ENCODE measurements around the gene CHRM2.

The CHRM2 gene

DNA sequence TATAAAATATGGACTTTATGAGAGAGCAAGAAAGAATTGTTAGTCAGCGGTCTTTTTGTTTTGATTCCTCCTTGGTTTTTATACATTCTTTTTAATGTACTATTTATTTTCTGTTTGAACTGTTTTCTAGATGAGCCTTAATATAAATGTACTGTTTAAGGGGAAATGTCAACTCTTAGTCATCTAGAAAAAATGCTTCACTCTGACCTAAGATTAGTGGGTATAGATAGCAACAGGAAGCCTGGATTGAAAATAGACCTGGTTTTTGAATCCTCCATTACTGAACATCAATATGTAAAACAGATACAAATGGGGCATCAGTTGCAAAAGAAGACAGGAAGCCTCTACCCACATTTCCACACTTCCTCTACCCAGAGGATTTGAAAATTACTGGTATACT, 87.8 kb downstream of the CHRM2 start:
- DNase-seq (ENCODE audit: extremely low read depth in 1 of 2, low read depth in 1 of 2): no peak

DNA sequence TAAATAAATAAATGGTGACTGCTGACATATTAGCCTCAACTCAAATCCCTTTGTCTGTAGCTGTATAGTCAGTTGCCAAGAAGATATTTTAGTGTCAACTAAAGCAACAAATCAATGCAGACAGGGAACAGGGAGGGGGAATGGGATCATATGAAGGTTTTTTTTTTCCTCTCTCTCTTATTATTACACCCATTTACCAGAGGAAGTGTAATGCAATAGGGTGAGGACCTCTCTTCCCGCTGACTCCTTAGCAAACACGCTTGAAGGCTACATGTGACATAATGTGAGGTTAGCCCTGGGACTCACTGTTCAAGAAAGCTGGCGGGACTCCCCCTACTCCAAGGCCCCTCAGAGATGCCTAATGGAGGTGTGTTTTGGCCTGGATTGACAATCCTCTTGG, 88.2 kb downstream of the CHRM2 start:
- no peak for DNase-seq (ENCODE audit: extremely low read depth in 1 of 2, low read depth in 1 of 2)

DNA sequence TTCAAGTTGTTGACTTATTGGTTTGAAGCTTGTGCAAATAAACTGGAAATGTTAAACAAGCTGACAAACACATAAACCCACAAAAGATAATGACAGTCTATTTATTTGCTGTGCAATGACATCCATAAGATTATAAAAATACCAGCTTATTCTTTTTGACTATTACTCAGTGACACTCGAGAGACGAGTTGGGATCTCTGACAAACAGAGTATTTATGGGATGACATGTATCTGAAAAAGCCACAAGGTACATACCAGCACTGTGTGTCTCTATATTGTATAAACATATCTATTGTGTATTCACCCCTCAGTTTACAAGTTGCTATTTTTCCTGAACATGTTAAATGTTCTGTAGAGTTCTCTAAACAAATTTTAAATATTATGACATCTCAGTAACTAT, 88.9 kb downstream of the CHRM2 start:
- no peak for DNase-seq (ENCODE audit: extremely low read depth in 1 of 2, low read depth in 1 of 2)

DNA sequence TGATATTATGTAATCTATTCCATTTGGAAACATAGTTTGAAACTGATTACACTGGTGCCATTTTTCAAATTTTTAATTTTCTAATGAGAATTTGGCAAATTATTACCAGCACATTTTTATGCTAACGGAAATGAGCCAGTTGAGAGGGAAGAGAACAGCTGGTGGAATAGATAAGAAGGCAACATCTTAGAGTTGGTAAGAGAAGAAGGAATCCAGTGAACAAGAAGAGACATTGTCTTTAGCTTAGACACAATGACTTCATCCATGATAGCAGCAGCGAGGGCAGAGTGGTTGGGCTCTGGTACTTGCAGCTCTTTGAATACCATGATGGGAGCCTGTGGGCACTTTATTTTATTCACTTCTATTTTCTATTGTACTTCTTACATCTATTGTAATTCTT, 89.6 kb downstream of the CHRM2 start:
- DNase-seq (ENCODE audit: extremely low read depth in 1 of 2, low read depth in 1 of 2): no peak

DNA sequence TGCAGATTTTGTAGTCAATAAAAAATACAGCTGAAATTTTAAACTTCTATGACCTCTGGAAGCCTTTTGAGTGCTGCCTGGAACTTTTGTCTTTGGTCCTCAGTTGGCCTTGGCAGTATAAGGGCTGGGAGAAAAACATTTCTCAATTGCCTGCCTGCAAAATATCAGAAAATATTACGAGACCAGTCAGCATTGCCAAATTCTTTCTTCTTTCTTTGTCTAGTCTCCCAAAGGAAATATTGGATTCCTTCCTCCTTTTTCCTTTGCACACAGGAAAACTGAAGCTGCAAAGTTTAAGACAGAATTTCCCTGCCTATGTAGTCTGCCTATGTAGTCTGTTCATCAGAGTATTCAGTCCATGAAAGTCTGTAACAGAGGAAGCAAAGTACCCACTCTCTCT, 95.9 kb downstream of the CHRM2 start:
- no peak for DNase-seq (ENCODE audit: extremely low read depth in 1 of 2, low read depth in 1 of 2)

DNA sequence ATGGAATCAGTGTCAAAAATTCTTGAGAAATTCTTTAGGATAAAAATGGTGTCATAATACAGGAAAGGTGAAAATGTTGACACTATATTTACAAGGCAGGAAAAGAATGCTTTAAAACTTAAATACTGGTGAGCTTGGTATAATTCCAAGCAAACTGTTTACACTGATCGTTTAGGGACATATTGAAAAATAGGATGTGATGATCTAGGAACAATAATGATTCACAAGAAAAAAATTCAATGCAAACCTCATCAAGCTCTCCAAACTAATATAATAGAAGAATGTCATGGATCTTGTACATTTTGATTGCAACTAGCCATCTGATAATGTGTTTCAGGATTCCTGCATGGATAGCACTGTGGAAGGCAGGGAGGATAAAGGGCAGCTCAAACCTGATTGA, 98.4 kb downstream of the CHRM2 start:
- no peak for DNase-seq (ENCODE audit: extremely low read depth in 1 of 2, low read depth in 1 of 2)

DNA sequence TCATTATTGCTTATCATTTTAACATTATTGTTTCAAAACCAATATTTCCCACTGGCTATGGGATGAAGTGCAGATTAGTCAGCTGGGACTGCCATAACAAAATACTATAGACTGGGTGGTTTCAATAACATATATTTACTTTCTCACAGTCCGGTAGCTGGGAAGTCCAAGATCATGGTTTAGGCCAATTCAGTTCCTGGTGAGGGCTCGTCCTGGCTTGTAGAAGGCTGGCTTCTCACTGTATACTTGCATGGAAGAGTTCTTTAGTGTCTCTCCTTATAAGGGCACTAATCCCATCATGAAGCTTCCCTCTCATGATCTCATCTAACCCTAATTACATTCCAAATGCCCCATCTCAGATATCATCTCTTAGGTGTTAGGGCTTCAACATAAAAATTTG, 101.3 kb downstream of the CHRM2 start:
- DNase-seq (ENCODE audit: extremely low read depth in 1 of 2, low read depth in 1 of 2): no peak

DNA sequence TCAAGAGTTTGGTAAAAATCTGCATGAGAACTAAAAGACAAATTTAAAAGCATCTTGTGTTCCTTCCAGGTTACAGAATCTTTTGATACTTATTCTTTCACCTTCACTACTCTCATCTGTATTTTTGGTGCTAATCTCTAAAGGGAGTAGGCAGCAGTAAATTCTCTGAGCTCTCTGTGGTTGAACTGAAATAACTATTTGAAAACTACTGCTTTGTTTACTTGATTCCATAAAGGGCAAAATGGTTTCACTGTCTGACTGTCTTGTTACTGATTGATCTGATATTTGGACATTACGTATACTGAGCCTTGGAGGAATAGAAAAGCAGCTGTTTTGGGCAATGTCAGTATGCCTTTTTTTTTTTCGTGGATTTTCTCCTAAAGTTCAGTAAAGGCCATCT, 103.3 kb downstream of the CHRM2 start:
- no peak for DNase-seq (ENCODE audit: extremely low read depth in 1 of 2, low read depth in 1 of 2)

DNA sequence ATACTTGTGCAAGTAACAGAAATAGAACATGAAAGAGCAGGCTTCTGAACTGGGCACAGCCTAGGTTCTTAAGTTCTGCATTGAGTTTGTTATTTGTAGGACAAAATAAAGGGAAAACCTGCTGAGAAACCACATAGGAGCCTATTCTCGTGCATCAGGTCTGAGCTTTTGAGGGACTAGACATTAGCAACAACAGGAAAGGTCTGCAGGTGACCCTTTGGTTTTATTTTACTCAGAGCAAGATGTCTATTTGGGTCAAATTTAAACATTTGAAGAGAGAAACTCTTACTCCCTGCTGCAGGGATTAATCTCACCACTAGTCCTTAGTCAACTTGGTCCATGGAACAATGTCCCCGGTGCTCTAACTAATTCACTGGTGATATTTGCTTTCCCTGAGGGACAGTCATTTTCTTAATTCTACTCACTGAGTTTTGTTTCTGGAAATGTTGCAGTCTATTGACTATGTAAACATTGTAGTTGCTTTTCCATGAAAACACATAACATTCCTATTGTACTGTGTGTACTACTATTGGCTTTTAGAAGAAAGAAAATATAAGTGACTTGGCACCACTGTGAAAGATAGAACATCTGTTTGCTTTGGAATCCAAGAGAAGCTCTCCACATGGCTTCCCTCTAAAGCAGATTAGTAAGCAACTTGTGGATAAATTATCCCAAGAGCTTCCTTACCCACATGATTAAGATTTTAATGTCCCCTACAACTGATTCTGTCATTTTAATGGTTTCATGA, 108.2 kb downstream of the CHRM2 start:
- DNase-seq (ENCODE audit: extremely low read depth in 1 of 2, low read depth in 1 of 2): no peak

DNA sequence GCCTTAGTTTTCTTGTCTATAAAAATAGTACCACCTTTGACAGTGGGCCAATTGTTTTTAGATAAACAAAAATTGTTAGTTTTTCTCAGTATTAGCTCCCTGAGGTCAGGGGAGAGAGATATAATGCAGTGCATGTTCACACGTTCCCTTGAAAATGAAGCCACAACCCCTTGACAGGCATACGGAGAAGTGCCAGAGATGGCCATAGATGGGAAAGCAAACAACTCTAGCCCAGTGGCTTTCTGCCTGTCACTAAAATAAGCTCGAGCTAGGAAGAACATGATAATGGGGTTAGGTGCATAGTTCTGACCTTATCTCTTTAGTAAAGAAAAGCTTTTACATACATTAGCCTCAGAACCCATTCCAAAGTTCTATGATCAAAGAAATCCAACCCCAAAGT, 124.9 kb downstream of the CHRM2 start:
- DNase-seq (ENCODE audit: extremely low read depth in 1 of 2, low read depth in 1 of 2): no peak

DNA sequence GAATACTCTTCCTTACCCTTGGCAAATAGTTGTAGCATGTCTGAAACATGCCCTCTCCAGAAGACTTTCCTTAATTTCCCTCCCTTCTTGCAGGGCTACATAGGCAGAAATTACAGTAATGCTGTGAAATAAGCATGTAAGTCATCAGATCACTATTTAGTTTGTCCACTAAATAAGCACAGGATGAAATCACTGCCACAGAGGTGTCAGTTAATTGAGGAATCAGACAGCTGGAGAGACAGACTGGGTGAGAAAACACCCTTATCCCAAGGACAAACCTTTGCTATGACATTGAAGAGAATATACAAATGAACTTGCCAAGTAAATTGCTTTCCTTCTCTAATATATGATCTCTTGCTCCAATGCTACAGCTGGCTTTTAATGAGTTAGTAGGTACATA, 129.3 kb downstream of the CHRM2 start:
- no peak for DNase-seq (ENCODE audit: extremely low read depth in 1 of 2, low read depth in 1 of 2)

DNA sequence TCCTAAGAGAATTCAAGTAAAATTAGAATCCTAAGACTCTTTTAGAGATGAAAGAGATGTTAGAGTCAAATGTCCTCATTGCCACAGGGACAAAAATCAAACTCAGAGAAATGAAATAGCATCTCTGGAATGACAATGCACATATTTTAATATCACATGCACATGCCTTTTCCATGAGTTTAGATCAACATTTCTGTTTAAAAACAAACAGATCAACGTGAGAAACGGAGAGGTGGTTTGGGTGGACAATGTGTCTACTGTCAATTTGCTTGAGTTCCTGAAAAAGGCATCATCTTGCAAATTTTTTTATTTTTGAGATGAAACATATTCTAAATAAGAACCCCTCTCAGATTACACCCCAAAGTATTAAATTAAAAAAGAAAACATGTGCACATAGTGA, 130.0 kb downstream of the CHRM2 start:
- no peak for DNase-seq (ENCODE audit: extremely low read depth in 1 of 2, low read depth in 1 of 2)

DNA sequence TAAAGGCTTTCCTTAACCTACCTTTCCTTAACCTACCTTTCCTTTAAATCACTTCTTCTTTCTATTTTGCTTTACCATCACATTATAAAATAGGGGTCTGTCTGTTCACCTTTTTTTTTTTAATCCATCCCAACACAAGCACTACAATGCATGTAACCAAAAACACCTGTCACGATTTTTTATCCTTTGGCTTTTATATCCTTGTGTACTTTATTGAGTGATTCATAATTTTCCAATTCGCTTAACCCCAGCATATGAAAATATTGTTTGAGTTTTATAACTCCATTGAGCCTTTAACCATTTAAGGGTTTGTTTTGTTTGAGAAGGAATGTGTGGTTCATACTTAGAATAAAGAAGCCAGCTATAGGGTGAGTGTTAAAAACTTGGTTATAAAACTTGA, 132.2 kb downstream of the CHRM2 start:
- DNase-seq (ENCODE audit: extremely low read depth in 1 of 2, low read depth in 1 of 2): no peak

DNA sequence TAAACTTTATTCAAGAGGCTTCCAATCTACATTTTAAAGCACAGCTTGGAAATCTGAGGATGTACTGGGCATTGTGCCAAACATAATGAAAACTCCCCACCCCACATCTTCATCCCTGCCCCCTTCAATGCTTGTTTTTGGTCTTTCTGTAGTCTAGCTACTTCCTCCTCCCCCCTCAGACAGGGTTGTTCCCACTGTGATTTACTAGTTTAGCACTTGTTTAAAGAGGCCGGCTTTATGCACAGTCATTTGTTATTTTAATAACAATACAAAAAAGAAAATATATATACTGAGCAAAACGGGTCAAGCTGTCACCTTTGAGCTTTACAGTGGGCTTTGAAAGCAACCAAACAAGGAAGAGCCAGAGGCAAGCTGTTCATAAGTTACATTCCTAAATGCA, 132.6 kb downstream of the CHRM2 start:
- DNase-seq (ENCODE audit: extremely low read depth in 1 of 2, low read depth in 1 of 2): no peak

DNA sequence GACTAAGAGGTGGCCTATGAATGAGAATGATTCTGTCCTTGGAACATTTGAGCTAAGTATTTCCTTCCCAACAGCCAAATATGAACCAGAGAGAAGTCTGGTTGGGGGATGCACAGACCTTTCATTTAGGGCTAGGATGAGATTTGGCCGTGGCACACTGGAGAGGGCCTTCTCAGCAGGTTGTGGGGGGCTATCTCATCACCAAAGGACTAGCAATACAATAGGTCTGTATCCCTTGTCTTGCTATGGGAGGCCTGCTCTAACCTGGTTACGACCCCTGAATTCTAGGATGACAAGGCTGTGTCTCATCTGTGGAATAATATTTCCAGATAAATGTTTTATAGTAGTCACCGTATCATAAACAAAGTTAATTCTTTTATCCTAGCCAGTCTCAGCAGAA, 133.0 kb downstream of the CHRM2 start:
- no peak for DNase-seq (ENCODE audit: extremely low read depth in 1 of 2, low read depth in 1 of 2)

DNA sequence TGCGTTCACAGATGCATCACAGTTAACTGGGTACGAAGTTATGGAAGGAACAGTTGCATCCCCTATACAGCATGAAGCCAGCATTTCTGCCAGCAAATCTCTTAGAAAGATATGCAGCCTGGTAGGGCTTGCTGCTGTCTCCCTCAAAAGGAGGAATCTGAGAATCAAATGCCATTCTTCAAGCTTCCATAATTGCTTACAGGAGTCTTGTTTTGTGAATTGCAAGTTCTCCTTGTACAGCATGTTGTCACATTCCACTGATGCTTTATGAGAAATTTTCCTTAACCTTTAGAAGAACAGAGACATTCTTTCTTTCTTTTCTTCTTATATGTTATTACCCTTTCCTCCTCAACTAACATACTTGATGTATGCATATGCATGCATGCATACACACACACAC, 134.6 kb downstream of the CHRM2 start:
- DNase-seq (ENCODE audit: extremely low read depth in 1 of 2, low read depth in 1 of 2): no peak

DNA sequence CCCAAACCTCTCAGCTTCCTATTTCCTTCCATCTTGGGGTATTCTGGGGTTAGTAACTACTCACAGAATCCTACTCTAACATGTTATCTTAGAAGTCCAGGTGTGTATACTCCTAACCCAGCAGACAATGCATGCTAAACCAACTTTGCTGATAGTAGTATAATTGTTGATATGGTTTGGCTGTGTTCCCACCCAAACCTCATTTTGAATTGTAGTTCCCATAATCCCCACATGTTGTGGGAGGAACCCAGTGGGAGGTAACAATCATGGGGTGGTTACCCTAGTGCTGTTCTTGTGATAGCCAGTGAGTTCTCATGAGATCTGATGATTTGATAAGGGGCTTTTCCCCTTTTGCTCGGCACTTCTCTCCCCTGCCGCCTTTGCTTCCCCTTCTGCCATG, 135.1 kb downstream of the CHRM2 start:
- no peak for DNase-seq (ENCODE audit: extremely low read depth in 1 of 2, low read depth in 1 of 2)

DNA sequence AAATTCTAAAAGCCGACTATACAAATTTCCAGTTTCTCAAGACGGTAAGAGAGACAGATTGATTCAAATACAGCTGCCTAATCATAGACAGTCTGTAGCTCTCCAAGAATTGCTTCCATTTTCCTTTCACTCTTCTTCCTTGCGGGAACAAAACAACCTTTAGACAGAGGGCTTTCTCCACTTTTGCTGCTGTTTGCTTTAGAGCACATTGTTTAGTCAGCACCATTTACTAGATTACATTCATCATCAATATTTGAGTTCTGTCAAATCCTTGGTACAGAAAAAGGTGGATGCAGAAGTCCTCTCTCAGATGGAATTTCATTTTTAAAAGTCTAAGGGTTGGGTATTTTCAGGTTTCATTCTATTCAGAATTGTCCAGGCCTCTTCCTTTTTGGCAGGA, 137.4 kb downstream of the CHRM2 start:
- DNase-seq (ENCODE audit: extremely low read depth in 1 of 2, low read depth in 1 of 2): no peak

DNA sequence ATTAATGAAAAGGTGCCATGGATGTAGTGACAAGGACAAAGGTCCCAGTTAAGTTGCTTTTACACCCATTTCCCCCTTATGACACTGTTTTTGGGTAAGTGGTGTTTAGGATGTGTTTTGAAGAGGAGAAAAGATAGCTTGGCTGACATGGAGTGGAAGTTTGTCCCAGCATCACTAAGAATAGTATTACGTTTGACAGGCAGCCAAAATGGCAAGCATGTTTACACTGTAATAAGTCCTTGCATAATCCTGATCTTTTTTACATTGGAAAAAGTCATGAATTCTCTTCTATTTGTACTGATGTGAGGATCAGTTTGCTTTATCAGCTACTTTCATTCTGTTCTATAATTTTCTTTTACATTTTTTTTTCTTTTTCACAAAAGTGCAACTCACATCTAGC, 137.8 kb downstream of the CHRM2 start:
- DNase-seq (ENCODE audit: extremely low read depth in 1 of 2, low read depth in 1 of 2): no peak

DNA sequence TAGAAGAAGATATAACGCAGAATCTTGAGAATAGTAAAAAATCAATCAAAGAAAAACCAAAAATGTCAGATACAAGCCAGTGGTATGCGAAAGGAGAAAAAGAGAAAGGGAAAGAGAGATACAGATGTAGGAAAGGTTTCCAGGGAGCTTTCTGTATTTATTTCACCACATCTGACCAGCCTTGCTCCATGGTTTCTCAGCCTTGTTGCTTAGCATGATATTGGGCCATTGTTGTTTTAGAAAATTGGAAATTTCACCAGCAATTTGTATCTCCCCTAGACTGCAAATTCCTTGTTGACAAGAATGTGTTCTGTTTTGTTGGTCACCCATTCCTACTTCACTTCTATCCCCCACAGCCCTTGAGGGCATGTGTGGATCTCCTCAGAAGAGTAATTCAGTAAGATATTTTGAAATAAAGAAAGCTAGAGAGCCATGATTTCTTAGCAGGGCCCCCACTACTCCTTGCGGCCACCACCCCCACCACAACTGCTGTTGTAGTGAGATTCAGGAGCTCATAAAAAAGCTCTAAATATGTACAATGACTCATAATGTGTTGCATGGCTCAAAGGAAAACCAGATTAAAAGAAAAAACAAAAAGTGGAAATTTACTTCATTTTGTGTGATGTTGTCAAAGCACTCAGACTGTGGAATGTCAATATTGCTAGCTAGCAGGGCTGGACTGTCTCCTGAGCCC, 138.7 kb downstream of the CHRM2 start:
- DNase-seq (ENCODE audit: extremely low read depth in 1 of 2, low read depth in 1 of 2): no peak

DNA sequence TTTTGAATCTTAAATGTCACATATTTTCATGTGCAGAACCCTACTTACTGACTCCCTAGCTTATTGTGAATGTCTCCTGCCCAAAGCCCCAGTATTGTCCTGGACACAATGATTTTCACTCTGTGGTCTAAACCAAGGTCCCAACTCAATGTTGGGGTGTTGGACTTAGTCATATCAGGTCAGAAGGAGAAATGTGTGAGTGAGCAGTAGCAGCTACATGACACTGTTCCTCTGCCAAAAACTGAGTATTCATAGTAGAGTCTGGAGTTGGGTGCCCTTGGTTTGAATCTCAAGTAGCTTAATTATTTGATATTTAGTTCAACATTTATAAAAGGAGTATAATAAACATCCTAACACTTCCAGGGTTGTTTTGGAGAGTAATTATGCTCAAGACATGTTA, 141.0 kb downstream of the CHRM2 start:
- DNase-seq (ENCODE audit: extremely low read depth in 1 of 2, low read depth in 1 of 2): no peak

DNA sequence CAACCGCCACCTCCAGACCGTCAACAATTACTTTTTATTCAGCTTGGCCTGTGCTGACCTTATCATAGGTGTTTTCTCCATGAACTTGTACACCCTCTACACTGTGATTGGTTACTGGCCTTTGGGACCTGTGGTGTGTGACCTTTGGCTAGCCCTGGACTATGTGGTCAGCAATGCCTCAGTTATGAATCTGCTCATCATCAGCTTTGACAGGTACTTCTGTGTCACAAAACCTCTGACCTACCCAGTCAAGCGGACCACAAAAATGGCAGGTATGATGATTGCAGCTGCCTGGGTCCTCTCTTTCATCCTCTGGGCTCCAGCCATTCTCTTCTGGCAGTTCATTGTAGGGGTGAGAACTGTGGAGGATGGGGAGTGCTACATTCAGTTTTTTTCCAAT, 146.6 kb downstream of the CHRM2 start:
- DNase-seq (ENCODE audit: extremely low read depth in 1 of 2, low read depth in 1 of 2): no peak

DNA sequence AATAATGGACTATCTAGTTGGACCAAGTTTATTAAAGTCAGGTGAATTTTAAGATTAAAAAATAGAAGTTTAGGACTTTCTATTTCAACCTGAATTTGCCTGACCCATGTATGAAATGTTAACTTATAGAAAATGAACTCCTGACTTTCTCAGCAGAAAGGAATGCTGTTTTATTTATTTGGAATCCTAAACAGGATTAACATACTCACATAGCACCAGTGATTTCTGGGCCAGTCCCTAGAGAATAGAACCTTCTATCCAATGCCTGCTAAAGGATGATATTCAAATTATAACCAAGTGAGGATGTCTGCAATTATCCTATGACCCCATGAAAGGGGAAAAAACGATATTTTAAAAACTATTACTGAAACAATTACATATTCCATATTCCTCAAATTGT, 148.8 kb downstream of the CHRM2 start:
- DNase-seq (ENCODE audit: extremely low read depth in 1 of 2, low read depth in 1 of 2): no peak

All from stimulated activated CD8-positive, alpha-beta memory T cell treated with anti-CD3 and anti-CD28 coated beads, Interleukin-7, amount 100 ng/mL, for 48 hours (primary cell).